H1 (cell line): ENCODE measurements around the gene BORCS8.

Experiments used
- CHD1 ChIP-seq: IDR thresholded peaks from 2 replicates; pipeline ENCODE4 v1.6.1; 2012; ENCODE audit warnings: low read depth, low read length, improper control_type of control experiment
- CTCF ChIP-seq, 3 experiments: IDR thresholded peaks; 1 replicate in 2 of 3; 2 replicates in 1 of 3; pipeline versions ENCODE4 v1.5.1 to v1.6.1; 2011; ENCODE audit warnings: low read length in 3 of 3, mild to moderate bottlenecking in 3 of 3, inconsistent platforms in 2 of 3, low read depth in 1 of 3, moderate library complexity in 1 of 3; ENCODE audit not compliant: insufficient read depth in 1 of 3; ENCODE audit errors: control extremely low read depth in 1 of 3
- EP300 ChIP-seq, 2 experiments: IDR thresholded peaks; 1 replicate in 1 of 2; 2 replicates in 1 of 2; pipeline ENCODE4 v1.6.1; 2011 to 2012; ENCODE audit warnings: low read depth in 2 of 2, low read length in 2 of 2, mild to moderate bottlenecking in 2 of 2, borderline replicate concordance in 1 of 2, inconsistent platforms in 1 of 2, moderate library complexity in 1 of 2
- JUN ChIP-seq: IDR thresholded peaks from 2 replicates; pipeline ENCODE4 v1.6.1; 2011; ENCODE audit warnings: low read depth, mild to moderate bottlenecking, improper control_type of control experiment, low read length
- TAF1 ChIP-seq: IDR thresholded peaks from 2 replicates; pipeline ENCODE4 v1.6.1; 2011; ENCODE audit warnings: mild to moderate bottlenecking, low read depth, low read length
- YY1 ChIP-seq: IDR thresholded peaks from 2 replicates; pipeline ENCODE4 v1.6.1; 2011; ENCODE audit warnings: low read depth, mild to moderate bottlenecking, low read length

- TF ChIP-seq YY1, result no peak
- no peak for TF ChIP-seq JUN
- no peak for TF ChIP-seq TAF1
- no peak for TF ChIP-seq CTCF (IDR thresholded peaks at IDR 0.05; ENCODE audit: control extremely low read depth in 1 of 3, insufficient read depth in 1 of 3, low read depth in 1 of 3, low read length in 3 of 3)
- no peak for TF ChIP-seq EP300 (IDR thresholded peaks at IDR 0.05; ENCODE audit: borderline replicate concordance in 1 of 2, low read depth in 2 of 2, low read length in 2 of 2)
- no peak for TF ChIP-seq CHD1
Measured at GRCh38 chr19:19179548-19180441, 12.2 kb downstream of the BORCS8 start.
